SW480 (cell line): ENCODE data around the gene CDH12.
A peak's percentile ranks its signal among the peaks of the same experiment; 100 is the strongest.
"Not testable (repeated sequence)": the region's sequence is repeated elsewhere in the genome, so short reads cannot be mapped to it uniquely, and the experiment has no call there.

Source experiments
- DNase-seq: peaks from one replicate; pipeline ENCODE4 v3.0.0-alpha.2; 2016; ENCODE audit warnings: low spot score

The CDH12 gene

GRCh38 chr5:22567983-22568382, 285.2 kb downstream of the CDH12 start:
- DNase-seq = no peak

- no peak for DNase-seq
Measured at GRCh38 chr5:22560147-22560546, 293.0 kb downstream of the CDH12 start.

- DNase-seq = no peak
Measured at GRCh38 chr5:22557251-22557650, 295.9 kb downstream of the CDH12 start.

GRCh38 chr5:22554475-22554874, 298.7 kb downstream of the CDH12 start:
- DNase-seq = no peak

- no peak for DNase-seq
Measured at GRCh38 chr5:22549876-22550671, 303.1 kb downstream of the CDH12 start.

GRCh38 chr5:22542340-22542739, 310.8 kb downstream of the CDH12 start:
- DNase-seq = no peak

- DNase-seq = no peak
Measured at GRCh38 chr5:22541037-22541436, 312.1 kb downstream of the CDH12 start.

- no peak for DNase-seq
Measured at GRCh38 chr5:22539762-22540161, 313.4 kb downstream of the CDH12 start.

- no peak for DNase-seq
Measured at GRCh38 chr5:22531986-22532385, 321.2 kb downstream of the CDH12 start.

- no peak for DNase-seq
Measured at GRCh38 chr5:22521521-22521920, 331.6 kb downstream of the CDH12 start.

GRCh38 chr5:22516497-22516896, 336.6 kb downstream of the CDH12 start:
- DNase-seq = not testable (repeated sequence)

- DNase-seq = peak; percentile 6
Measured at GRCh38 chr5:22514231-22514630, 338.9 kb downstream of the CDH12 start.

- no peak for DNase-seq
Measured at GRCh38 chr5:22505891-22506290, 347.3 kb downstream of the CDH12 start.

- no peak for DNase-seq
Measured at GRCh38 chr5:22504411-22504810, 348.7 kb downstream of the CDH12 start.

- DNase-seq = no peak
Measured at GRCh38 chr5:22500556-22500955, 352.6 kb downstream of the CDH12 start.

GRCh38 chr5:22496666-22497065, 356.5 kb downstream of the CDH12 start:
- no peak for DNase-seq

- DNase-seq = no peak
Measured at GRCh38 chr5:22495016-22495720, 358.0 kb downstream of the CDH12 start.

- DNase-seq = no peak
Measured at GRCh38 chr5:22488427-22488826, 364.7 kb downstream of the CDH12 start.

GRCh38 chr5:22480305-22480704, 372.8 kb downstream of the CDH12 start:
- DNase-seq = no peak

- DNase-seq = no peak
Measured at GRCh38 chr5:22473886-22474285, 379.3 kb downstream of the CDH12 start.

GRCh38 chr5:22471154-22471553, 382.0 kb downstream of the CDH12 start:
- DNase-seq = no peak

- no peak for DNase-seq
Measured at GRCh38 chr5:22470408-22470807, 382.7 kb downstream of the CDH12 start.

- no peak for DNase-seq
Measured at GRCh38 chr5:22465616-22466015, 387.5 kb downstream of the CDH12 start.

GRCh38 chr5:22465177-22465576, 388.0 kb downstream of the CDH12 start:
- DNase-seq = no peak
